DND-41 (cell line): Measurements from ENCODE around the gene OR52K2.

Experiments used
- ATAC-seq: fragments of 200-7000 bp; cut with Tn5 transposase; 3 replicates; pipeline ENCODE4 v1.9.1; 2021; ENCODE audit warnings: low read depth; ENCODE audit not compliant: insufficient read depth
- DNase-seq: peaks from one replicate; pipeline ENCODE4 v3.0.0-alpha.2; 2020
- H2AFZ ChIP-seq: 2 replicates; pipeline ENCODE4 v1.6.0; 2012; ENCODE audit warnings: low read depth, low read length
- H3K27ac ChIP-seq: 2 replicates; pipeline ENCODE4 v1.5.1; 2012; ENCODE audit warnings: low read length, inconsistent platforms
- H3K27me3 ChIP-seq: fragments of 200-600 bp; sonication (generic); 2 replicates; pipeline ENCODE4 v1.6.0; 2012; ENCODE audit warnings: low read length, mild to moderate bottlenecking, inconsistent platforms; ENCODE audit not compliant: insufficient read depth, poor library complexity
- H3K36me3 ChIP-seq: 2 replicates; pipeline ENCODE4 v1.5.1; 2012; ENCODE audit warnings: low read length, inconsistent platforms; ENCODE audit not compliant: insufficient read depth
- H3K4me1 ChIP-seq: 2 replicates; pipeline ENCODE4 v1.5.1; 2012; ENCODE audit warnings: mild to moderate bottlenecking, low read length; ENCODE audit not compliant: insufficient read depth
- H3K4me2 ChIP-seq: 2 replicates; pipeline ENCODE4 v1.6.0; 2012; ENCODE audit warnings: mild to moderate bottlenecking, moderate library complexity, low read length, inconsistent platforms; ENCODE audit not compliant: insufficient read depth
- H3K4me3 ChIP-seq, 2 experiments: fragments of 200-600 bp in 1 of 2; shearing (Covaris generic) in 1 of 2; 2 replicates each; pipeline ENCODE4 v1.5.1; 2012 to 2016; ENCODE audit warnings: inconsistent platforms in 2 of 2, low read length in 2 of 2, mild to moderate bottlenecking in 2 of 2, low read depth in 1 of 2, moderate library complexity in 1 of 2
- H3K79me2 ChIP-seq: 2 replicates; pipeline ENCODE4 v1.6.0; 2012; ENCODE audit warnings: low read length, inconsistent platforms; ENCODE audit not compliant: insufficient read depth
- H3K9ac ChIP-seq: 2 replicates; pipeline ENCODE4 v1.6.0; 2012; ENCODE audit warnings: low read depth, mild to moderate bottlenecking, inconsistent platforms, low read length, moderate library complexity
- H3K9me3 ChIP-seq: 2 replicates; pipeline ENCODE4 v1.5.1; 2012; ENCODE audit warnings: low read length, moderate library complexity, mild to moderate bottlenecking, inconsistent platforms; ENCODE audit not compliant: insufficient read depth, severe bottlenecking
- H4K20me1 ChIP-seq: 2 replicates; pipeline ENCODE4 v1.6.0; 2012; ENCODE audit warnings: low read length; ENCODE audit not compliant: insufficient read depth
- EZH2 ChIP-seq: IDR thresholded peaks from 3 replicates; pipeline ENCODE4 v1.6.1; 2012; ENCODE audit warnings: borderline replicate concordance, low read depth, mild to moderate bottlenecking, moderate library complexity, low read length, inconsistent platforms; ENCODE audit not compliant: severe bottlenecking
- TF ChIP-seq, protein P1 (sequence below): IDR thresholded peaks from 2 replicates; pipeline ENCODE4 v1.5.1; 2012; ENCODE audit warnings: borderline replicate concordance, low read length, moderate library complexity, mild to moderate bottlenecking; ENCODE audit not compliant: poor library complexity, severe bottlenecking; ENCODE audit errors: extremely low read depth

OR52K2 gene

DNA sequence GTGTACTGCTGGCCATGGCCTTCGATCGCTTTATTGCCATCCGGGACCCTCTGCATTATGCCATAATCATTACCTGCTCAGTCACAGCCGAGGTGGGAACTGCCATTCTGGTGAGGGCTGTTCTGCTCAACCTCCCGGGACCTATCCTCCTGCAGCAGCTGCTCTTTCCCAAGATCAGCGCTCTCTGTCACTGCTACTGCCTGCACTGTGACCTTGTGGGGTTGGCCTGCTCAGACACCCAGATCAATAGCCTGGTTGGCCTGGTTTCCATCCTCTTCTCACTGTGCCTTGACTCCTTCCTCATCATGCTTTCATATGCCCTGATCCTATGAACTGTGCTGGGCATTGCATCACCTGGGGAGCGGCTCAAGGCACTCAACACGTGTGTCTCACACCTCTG lies 30.7 kb upstream of the OR52K2 start:
- ATAC-seq (no peak), DNase-seq (no peak)
- Histone ChIP-seq H3K79me2 (no peaks in the 10 kb centered on the region), H3K4me2 (no peak overlapping the region), H3K9me3 (no peaks in the 10 kb centered on the region), H3K36me3 (no peaks in the 10 kb centered on the region), H3K27ac (no peak overlapping the region), H3K27me3 (peaks cover 27% of the 10 kb centered on the region), H3K4me3 (no peak overlapping the region), H4K20me1 (no peaks in the 10 kb centered on the region), H2AFZ (no peak overlapping the region), H3K4me1 (no peaks in the 10 kb centered on the region), H3K9ac (no peak overlapping the region)
- TF ChIP-seq, protein P1, sequence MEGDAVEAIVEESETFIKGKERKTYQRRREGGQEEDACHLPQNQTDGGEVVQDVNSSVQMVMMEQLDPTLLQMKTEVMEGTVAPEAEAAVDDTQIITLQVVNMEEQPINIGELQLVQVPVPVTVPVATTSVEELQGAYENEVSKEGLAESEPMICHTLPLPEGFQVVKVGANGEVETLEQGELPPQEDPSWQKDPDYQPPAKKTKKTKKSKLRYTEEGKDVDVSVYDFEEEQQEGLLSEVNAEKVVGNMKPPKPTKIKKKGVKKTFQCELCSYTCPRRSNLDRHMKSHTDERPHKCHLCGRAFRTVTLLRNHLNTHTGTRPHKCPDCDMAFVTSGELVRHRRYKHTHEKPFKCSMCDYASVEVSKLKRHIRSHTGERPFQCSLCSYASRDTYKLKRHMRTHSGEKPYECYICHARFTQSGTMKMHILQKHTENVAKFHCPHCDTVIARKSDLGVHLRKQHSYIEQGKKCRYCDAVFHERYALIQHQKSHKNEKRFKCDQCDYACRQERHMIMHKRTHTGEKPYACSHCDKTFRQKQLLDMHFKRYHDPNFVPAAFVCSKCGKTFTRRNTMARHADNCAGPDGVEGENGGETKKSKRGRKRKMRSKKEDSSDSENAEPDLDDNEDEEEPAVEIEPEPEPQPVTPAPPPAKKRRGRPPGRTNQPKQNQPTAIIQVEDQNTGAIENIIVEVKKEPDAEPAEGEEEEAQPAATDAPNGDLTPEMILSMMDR, result no peak
- no peak for TF ChIP-seq EZH2

DNA sequence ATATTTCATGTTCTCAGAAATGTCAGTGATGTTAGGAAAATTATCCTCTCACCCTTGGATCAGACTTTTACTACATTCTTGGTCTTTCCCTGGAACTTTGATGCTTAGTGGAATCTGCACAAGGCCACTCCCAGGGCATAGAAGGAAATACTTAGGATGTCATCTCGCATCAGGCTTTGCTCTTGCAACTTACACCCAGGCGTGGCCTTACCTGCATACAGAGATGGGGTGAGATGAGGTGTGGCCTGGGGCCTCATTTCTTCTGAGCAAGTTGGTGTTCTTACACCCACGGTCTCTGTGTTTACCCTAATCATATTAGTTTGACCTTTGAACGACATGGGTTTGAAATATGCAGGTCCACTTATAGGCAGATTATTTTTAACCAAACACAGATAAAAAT lies 19.0 kb upstream of the OR52K2 start:
- no peak for TF ChIP-seq EZH2
- TF ChIP-seq, protein P1, result no peak
- no peak overlapping the region for H3K4me2 ChIP-seq
- H4K20me1 ChIP-seq, result no peaks in the 10 kb centered on the region
- H3K4me3 ChIP-seq, result no peak overlapping the region
- H3K9me3 ChIP-seq, result no peaks in the 10 kb centered on the region
- H2AFZ ChIP-seq, result no peak overlapping the region
- no peaks in the 10 kb centered on the region for H3K4me1 ChIP-seq
- no peak for ATAC-seq
- H3K27me3 ChIP-seq, result peaks cover 11% of the 10 kb centered on the region
- no peaks in the 10 kb centered on the region for H3K36me3 ChIP-seq
- DNase-seq, result no peak
- no peak overlapping the region for H3K9ac ChIP-seq
- H3K79me2 ChIP-seq, result no peaks in the 10 kb centered on the region
- no peak overlapping the region for H3K27ac ChIP-seq

DNA sequence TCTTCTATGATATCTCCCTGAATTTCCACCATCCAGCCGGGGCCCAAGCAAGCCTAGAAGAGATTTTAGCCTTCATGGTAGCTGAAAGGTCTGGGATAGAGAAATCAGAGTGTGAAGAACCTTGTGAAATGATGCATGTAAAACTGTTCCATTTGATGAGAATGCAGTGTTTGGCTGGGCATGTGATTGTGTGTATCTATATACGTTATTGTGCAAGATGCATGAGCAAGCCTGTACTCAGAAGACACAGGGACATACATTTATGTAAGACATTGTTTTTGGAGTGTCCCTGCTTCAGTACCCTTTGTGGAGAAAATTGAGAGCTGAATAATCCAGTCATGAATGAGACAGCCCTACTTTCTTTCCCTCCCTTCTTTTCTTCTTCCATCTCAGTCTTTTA lies 15.2 kb upstream of the OR52K2 start:
- H2AFZ ChIP-seq, result no peak overlapping the region
- no peaks in the 10 kb centered on the region for H3K9me3 ChIP-seq
- H3K36me3 ChIP-seq, result no peaks in the 10 kb centered on the region
- TF ChIP-seq, protein P1, result no peak
- TF ChIP-seq EZH2, result no peak
- H3K4me3 ChIP-seq, result no peak overlapping the region
- H3K4me2 ChIP-seq, result no peak overlapping the region
- H3K4me1 ChIP-seq, result no peaks in the 10 kb centered on the region
- ATAC-seq (no peak), DNase-seq (no peak)
- H4K20me1 ChIP-seq, result no peaks in the 10 kb centered on the region
- no peak overlapping the region for H3K27ac ChIP-seq
- no peaks in the 10 kb centered on the region for H3K79me2 ChIP-seq
- H3K9ac ChIP-seq, result no peak overlapping the region
- H3K27me3 ChIP-seq, result peaks cover 6% of the 10 kb centered on the region

DNA sequence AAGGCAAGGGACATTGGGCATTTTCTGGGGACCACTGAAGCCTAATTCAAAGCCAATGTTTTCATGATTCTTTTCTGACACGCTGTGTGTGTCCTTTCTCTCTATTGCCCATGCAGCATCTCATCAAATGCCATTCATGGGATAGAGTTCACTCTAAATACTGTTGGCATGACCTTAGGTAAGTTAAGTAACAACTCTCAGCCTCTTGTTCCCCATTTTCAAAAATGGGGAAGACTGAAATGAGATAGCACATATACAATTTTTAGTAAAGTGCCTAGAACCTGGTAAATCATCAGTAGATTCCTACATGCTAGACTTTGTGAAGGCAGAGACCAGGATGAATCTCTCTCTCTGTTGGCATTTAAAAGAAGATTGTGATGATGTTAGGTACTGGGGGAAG lies 12.7 kb upstream of the OR52K2 start:
- no peaks in the 10 kb centered on the region for H3K36me3 ChIP-seq
- H3K4me2 ChIP-seq, result no peak overlapping the region
- TF ChIP-seq EZH2, result no peak
- TF ChIP-seq, protein P1, result no peak
- DNase-seq (no peak), ATAC-seq (no peak)
- no peaks in the 10 kb centered on the region for H3K9me3 ChIP-seq
- H4K20me1 ChIP-seq, result no peaks in the 10 kb centered on the region
- no peak overlapping the region for H3K9ac ChIP-seq
- H3K27ac ChIP-seq, result no peak overlapping the region
- H3K27me3 ChIP-seq, result no peaks in the 10 kb centered on the region
- H3K4me3 ChIP-seq, result no peak overlapping the region
- H3K4me1 ChIP-seq, result no peaks in the 10 kb centered on the region
- no peak overlapping the region for H2AFZ ChIP-seq
- H3K79me2 ChIP-seq, result no peaks in the 10 kb centered on the region
